NCI-H1092 (cell line): ENCODE results near the gene CABLES1.
"Not testable (repeated sequence)": the region's sequence is repeated elsewhere in the genome, so short reads cannot be mapped to it uniquely, and the experiment has no call there.

Source experiments
- DNase-seq: peaks from one replicate; lab custom pipeline; 2025; lab: John Stamatoyannopoulos, UW

CABLES1 gene

DNA sequence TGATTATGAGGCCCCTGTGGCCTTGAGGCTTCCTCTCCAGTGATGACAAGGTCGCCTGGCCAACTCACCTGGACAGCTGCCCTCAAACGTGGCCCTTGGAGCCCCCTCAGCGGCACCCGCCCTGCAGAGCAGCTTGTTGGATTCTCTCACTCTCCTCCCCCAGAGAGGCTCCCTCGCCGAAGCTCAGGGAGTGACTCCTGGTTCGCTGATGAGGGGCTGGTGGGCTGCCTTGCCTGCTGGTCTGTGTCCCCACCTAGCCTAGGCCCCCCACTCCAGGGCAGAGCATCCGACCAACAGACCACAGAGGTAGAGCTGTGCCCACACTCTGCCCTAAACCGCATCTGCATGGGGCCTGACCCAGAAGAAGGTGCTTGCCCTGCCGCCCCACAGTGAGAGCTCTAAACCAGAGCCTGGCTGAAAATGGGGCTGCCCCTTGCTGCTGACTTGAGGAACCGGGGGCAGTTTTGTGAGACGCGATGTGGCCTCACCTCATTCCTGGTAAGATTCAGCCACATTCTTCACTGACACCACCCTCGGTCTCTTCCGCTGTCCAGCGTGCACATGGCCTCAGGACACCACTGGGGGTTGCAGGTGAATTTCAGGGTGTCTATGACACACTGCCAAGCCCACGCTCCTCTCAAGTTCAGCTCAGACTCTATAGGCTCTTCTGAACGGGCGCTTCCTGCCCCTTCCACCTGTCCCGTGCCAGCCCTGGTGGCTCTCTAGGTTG, 131.6 kb downstream of the CABLES1 start:
- no peak for DNase-seq

DNA sequence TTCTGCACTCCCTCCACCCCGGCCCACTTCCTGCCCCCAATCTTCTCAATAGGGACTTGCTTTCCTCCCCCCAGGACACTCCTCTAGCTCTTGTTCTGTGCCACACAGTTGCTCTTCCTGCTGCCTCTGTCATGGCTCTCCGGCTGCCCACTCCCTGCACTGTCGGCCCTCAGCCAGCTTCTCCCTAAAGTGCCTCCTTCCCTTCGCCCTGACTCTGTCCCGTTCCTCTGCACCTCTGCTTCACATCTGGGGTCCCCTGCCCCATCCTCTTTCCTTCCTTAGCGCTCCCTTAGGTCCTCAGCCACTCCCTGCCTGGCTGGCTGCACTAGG, 132.1 kb downstream of the CABLES1 start:
- no peak for DNase-seq

DNA sequence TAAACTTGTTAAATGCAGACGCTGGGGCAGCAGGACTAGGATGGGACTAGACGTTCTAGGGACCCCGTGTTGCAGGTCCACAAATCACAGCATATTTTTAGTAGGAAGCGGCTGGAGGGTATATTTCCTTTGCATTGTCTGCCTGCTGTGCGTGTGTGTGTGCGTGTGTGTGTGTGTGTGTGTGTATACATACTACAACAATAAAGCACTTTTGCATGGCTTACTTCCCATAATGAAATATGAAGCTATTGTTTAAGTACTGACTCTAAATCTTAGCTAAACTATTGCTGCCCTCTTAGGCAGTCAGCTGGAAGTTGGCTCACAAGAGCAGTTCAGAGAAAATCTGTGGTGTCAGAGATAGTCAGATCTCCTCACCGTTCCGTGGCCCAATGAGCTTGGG, 133.4 kb downstream of the CABLES1 start:
- no peak for DNase-seq

DNA sequence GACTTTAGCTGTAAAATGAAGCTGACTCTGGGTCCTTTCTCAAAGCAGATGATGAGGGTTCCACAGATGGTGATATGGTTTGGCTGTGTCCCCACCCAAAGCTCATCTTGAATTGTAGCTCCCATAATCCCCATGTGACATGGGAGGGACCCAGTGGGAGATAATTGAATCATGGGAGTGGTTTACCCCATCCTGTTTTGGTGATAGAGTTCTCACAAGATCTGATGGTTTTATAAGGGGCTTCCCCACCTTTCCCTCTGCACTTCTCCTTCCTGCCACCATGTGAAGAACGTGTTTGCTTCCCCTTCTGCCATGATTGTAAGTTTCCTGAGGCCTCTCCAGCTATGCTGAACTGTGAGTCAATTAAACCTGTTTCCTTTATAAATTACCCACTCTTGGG, 133.8 kb downstream of the CABLES1 start:
- not testable (repeated sequence) for DNase-seq

DNA sequence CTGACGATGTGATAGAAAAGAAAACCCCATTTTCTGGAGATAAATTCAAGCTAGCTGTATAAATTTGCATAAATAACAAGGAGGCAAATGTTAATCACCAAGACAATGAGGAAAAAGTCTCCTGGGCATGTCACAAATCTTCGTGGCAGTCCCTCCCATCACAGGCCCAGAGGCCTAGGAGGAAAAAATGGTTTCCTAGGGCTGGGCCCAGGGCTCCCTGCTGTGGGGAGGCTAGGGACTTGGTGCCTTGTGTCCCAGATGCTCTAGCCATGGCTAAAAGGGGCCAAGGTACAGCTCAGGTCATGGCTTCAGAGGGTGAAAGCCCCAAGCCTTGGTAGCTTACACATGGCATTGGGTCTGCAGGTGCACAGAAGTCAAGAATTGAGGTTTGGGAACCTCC, 134.6 kb downstream of the CABLES1 start:
- no peak for DNase-seq

DNA sequence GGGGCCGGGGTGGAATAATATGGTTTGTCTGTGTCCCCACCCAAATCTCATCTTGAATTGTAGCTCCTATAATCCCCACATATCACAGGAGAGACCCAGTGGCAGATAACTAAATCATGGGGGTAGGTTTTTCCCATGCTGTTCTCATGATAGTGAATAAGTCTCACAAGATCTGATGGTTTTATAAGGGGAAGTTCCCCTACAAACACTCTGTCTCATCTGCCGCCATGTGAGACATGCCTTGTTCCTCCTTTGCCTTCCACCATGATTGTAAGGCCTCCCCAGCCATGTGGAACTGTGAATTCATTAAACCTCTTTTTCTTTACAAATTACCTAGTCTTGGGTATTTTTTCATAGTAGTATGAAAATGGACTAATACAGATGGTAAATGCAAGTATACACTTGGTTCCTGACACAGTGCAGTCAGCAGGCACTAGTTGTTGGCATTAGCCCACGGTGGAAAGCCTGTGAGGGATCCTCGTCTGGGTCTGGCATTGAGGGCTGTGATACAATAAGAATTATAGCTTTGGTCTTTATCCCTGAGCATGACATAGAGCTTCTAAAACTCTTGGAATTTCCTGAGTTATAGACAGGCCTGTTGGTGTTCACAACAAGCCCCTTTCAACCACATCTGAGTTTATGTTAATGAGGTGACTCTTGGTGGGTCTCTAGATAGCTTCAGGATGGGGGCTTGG, 135.8 kb downstream of the CABLES1 start:
- no peak for DNase-seq

DNA sequence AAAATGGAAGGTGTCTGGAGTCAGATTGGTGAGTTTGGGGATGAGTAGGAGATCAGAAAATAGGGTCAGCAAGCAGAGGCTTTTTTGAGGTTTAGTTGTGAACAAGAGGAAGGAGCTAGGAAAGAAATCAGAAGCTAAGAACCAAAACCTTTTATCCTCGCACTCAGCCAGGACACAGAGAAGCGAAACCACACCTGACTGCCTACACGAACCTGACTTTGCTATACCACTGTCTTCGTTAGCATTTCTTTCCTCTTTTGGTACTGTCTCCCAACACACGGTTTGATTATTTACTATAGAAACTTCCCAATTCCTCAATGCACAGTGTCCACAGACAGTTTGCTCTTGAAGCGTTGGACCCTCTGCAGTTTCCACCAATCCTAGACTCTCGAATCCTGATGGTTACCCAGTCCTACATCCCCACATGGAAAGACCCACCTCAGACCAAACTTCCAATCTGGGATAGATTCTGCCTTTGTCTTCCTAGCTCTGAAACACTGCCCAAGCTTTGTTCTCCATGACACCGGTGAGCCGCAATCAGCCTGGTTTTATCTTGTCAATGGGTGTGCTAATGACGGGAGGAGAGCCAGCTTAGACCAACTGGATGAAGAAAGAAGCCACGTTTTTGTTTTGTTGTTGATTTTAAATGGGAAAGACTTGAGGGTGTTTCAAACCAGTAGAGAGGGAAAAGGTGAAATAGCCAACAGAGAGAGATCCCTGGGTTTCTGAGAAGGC, 137.4 kb downstream of the CABLES1 start:
- DNase-seq, result no peak

DNA sequence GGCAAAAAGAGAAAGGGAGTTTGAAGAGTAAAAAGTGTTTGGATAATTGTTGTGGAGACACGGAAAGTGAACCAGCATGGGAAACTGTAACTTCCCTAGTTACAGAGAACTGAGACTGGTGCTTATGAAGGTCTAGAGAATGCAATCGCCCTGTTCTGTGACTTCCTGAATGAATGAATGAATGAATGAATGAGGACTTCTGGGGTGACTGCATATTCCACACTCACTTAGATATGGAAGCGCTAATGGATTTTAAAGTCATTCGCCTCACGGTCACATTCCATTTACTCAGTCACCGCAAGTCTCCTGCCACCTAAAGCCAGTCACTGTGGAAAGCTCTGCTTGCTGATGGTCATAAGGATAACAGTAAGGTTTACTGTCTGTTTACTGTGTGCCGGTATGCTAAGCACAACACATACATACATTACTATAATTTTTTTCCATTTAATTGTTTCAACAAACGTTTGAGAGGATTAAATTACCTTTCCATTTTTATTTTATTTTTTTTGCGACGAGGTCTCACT, 138.2 kb downstream of the CABLES1 start:
- DNase-seq, result no peak

DNA sequence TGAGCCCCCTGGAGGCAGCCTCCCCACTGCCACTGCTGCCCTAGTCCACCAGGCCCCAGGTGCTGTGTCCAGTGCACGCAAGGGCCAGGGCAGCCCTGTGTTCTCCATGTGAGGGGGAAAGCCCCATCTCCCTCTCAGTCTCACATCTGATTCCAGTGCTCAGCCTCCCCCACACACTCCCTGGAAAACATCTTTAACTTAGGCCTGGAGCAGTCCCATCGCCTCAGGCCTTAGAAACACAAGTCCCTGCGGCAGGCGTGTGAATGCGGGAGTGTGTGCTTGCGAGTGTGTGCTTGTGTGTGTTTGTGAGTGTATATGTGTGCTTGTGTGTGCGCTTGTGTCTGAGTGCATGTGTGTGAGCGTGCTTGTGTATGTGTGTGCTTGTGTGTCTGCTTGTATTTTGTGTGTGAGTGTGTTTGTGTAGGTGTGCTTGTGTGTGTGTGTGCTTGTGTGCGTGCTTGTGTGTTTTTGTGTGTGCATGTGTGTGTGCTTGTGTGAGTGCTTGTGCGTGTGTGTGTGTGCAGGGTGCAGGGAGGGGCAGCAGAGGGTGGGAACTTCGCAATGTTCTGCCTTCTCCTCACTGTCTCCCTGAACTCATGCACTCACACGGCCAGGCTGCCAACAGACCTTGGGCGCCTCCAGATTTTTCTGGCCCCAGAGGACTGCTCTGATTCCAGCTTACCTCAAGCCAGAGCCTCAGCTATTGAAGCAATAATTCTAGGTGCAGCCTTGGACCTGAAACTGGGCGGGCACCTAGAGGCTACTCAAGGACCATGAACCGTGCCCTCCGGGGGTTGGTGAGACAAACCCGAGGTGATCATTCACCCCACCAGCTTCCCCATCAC, 139.6 kb downstream of the CABLES1 start:
- DNase-seq, result no peak

DNA sequence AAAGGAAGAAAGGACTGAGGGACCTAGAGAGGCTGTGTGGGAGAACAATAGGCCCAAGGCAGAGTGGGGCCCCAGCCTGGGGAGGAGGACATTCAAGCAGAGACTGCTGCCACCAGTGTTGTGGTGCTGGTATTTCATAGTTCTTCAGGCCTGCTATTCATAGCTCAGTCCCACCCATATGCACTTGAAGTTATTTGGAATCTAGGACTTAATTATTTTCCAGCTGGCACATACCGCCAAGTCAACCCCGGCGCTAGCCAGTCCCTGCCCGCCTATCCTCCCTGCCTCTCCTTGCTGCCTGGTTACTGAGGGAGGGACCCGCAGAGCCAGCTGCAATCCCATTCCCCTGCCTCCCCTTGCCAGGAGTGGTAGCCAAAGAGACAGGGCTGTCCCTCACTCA, 141.2 kb downstream of the CABLES1 start:
- DNase-seq, result no peak

DNA sequence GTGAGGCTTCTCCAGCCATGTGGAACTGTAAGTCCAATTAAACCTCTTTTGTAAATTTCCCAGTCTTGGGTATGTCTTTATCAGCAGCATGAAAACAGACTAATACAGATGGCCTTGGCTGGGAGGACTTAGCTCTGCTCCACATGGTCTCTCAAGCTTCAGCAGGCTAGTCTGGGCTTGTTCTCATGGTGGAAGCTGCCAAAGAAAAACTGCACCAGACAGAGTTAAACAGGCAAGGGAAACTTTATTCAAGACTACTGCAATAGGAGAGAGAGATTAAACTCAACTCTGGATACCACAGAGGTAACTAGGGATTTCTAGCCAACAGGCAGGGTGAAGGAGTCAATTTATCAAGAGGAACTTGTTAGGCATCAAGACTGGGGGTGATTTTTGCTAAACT, 142.1 kb downstream of the CABLES1 start:
- no peak for DNase-seq

DNA sequence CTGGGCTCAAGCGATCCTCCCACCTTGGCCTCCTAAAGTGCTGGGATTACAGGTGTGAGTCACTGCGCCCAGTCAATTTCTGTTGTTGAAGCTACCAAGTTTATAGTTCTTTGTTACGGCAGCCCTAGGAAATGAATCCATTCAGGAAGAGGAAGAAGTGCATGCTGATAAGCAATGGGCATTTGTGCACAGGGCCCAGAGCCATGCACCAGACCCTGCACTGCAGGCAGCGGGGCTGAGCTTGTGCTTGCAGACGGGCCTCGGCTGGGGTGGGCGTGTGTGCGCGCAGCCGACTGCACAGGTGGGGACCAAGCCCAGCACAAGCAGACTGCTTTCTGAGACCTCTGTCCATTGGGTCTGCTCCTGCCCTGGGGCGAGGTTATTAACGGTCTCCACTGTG, 144.6 kb downstream of the CABLES1 start:
- DNase-seq, result no peak

DNA sequence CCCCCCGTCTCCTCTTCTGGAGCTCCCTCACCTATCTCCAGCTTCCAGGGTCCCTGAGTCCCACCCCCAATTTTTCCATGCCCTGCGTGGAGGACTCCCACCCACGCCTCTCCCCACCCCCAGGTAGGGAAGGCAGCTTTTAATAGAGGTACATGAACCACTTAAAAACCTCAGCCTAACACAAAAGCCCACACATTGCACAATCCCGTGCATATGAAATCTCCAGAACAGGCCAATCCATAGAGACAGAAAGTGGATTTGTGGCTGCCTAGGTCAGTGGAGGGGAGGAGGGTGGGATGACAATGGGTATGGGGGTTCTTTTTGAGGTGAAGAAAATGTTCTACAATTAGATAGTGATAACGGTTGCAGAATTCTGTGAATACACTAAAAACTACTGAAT, 145.6 kb downstream of the CABLES1 start:
- no peak for DNase-seq

DNA sequence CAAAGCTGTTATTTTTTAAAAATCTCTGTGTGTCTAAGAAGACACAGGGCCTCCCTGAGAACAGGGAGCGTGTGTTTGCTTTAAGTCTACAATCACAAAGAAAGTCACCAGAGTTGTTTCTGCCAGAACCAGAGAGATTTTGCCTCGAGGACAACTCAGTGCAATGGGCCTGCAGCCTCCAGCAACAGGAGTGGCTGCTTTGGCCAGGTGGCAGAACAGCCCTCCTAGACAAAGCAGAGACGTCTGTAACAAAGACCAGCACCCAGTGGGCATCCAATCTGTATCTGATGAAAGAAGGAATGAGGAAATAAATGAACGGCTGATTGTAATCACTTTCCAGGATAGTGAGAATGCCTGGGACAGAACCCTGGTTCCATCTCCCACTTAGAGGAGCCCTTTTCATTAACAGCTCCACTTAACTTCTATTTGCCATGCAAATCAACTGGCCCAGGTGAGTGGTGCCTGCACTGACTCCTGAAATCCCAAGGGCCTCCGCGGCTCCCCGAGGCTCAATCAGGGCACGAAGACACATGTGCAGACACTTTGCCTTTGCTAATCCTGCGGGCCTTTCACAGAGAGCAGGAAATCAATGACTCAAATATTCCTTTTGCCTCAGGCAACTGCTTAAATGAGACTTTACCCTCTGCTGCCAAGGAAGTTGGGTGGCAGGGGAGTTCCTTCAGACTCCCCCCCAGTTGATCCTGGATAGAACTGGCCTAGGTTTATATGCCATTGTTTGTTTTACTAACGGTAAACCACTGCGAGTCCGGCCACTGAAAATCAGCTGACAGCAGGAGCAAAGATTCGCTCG, 146.5 kb downstream of the CABLES1 start:
- DNase-seq, result no peak

DNA sequence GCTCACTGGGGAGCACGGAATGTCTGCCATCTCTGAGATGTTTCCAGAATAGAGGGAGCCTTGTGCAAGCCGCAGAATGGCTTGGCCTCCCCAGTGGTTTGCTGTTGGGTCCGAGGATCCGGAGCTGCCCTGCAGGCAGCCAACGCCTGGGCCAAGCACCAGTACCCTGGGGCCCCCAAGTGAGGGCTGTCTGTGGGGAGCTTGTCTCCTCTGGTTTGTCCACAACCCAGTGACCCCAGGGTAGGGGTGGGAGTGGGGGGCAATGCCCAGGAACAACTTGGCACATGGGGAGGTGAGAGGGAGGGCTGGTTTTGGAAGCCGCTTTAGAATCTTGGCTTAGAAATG, 147.1 kb downstream of the CABLES1 start:
- no peak for DNase-seq

DNA sequence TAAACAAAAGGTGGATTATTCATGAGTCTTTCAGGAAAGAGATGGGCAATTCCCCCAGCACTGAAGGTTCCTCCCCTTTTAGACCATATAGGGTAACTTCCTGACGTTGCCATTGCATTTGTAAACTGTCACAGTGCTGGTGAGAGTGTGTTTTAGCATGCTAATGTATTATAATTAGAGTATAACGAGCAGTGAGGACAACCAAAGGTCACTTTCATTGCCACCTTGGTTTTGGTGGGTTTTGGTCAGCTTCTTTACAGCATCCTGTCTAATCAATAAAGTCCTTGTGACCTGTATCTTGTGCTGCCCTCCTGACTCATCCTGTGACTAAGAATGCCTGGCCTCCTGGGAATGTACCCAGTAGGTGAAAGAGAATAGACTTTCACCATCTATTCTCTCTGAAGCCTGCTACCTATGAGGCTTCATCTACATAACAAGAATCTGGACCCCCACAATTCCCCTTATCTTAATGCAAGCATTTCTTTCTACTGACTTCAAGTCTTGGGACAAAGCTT, 148.7 kb downstream of the CABLES1 start:
- no peak for DNase-seq

DNA sequence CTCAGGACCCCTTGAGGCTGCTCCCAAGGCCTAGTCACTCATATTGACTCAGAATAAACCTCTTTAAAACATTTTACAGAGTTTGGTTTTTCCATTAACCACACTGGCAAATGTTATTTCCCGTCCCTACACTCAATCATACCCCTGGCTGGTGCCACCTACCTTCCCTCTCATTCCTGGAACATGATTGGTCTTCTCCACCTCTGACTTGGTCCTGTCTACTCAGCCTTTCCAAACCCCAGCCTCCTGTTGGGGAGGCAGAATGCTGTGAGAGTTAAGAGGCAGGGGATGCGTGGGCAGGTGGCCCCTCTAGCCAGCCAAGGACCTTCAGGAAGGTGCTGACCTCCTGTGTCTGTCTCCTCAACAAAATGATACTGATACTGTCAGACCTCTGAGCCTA, 149.3 kb downstream of the CABLES1 start:
- no peak for DNase-seq

DNA sequence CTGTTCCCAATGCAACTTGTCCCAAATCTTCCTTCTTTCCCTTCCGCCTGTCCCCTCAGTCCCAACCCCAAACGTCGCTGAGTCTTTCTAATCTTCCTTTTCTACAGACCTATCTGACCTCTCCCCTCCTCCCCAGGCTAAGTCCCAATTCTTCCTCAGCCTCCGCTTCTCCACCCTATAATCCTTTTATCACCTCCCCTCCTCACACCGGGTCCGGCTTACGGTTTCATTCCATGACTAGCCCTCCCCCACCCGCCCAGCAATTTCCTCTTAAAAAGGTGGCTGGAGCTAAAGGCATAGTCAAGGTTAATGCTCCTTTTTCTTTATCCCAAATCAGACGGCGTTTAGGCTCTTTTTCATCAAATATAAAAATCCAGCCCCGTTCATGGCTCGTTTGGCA, 150.3 kb downstream of the CABLES1 start:
- not testable (repeated sequence) for DNase-seq

DNA sequence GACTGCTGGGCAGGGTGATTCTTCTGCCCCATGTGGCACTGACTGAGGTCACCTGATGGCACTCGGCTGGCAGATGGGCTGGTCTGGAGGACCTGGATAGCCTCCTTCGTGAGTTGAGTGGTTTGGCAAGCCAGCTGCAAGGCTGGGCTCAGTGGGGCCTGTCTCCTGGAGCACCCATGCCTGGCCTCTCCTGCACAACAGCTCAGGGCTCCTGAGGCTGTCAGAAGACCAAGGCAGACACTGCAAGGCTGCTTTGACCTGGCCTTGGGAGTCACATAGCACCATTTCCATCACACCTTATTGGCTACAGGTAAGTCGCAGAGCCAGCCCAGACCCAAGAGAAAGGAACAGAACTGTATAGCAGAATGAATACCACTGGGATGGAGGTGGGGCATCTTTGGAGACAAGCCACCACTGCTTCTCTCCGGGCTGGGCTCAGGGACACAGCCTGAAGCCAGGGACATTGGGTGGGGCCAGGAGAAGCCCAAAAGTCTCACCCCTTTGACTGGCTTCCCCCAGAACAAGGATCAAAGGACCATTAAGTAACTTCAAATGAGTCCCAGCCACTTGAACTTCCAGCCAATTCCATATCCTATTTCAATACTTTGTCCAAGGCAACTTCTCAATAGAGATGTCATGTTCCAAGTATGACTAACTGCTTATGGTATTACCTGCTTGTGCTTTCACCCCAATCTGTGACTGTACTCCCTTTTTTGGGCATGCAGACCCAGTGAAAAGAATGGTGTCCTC, 156.3 kb downstream of the CABLES1 start:
- no peak for DNase-seq

DNA sequence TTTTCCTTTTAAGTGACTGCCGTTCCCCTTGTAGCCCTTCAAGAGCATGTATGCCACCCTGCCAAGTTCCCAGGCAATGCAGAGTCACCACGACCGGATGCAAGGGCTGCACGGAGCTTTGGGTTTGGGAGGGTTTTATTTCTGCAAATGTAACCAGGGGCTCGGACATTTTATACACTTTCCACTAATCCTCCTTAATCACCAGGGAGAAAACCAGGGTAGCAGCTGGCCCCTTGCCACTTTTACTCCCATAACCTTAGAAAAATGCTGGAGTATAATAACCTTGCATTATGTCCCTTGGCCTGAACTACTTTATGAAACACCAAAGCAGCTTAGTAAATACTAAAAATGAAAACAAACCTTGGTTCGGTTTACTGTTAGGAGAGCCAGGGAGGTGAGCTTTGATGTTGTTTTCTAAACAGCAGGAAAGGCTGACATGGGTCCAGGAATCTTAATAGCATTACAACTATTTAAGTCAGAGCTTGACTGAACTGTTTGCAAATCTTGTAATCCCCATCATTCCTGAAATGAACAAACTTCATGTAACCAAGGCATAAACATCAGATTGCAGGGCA, 165.0 kb downstream of the CABLES1 start:
- no peak for DNase-seq
